Measurements from ENCODE around the gene HSD17B14.

GRCh38 chr19:48830965-48831364 lies 5.3 kb downstream of the HSD17B14 start:
- TF ChIP-seq, protein P1, sequence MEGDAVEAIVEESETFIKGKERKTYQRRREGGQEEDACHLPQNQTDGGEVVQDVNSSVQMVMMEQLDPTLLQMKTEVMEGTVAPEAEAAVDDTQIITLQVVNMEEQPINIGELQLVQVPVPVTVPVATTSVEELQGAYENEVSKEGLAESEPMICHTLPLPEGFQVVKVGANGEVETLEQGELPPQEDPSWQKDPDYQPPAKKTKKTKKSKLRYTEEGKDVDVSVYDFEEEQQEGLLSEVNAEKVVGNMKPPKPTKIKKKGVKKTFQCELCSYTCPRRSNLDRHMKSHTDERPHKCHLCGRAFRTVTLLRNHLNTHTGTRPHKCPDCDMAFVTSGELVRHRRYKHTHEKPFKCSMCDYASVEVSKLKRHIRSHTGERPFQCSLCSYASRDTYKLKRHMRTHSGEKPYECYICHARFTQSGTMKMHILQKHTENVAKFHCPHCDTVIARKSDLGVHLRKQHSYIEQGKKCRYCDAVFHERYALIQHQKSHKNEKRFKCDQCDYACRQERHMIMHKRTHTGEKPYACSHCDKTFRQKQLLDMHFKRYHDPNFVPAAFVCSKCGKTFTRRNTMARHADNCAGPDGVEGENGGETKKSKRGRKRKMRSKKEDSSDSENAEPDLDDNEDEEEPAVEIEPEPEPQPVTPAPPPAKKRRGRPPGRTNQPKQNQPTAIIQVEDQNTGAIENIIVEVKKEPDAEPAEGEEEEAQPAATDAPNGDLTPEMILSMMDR (IDR thresholded peaks at IDR 0.05): no peak
- TF ChIP-seq POLR2A (IDR thresholded peaks at IDR 0.05): no peak
